Central memory CD8-positive, alpha-beta T cell (primary cell): ENCODE measurements around the gene VPS36.
"Not testable (repeated sequence)": the region's sequence is repeated elsewhere in the genome, so short reads cannot be mapped to it uniquely, and the experiment has no call there.

Source experiments
- ATAC-seq: fragments of 150-1000 bp; cut with Tn5 transposase; replicated peaks from 2 replicates; pipeline ENCODE4 v1.10.0; 2022; ENCODE audit warnings: mild to moderate bottlenecking, moderate FRiP score, moderate number of reproducible peaks; ENCODE audit not compliant: poor library complexity, severe bottlenecking; ENCODE audit errors: extremely low read depth
- DNase-seq, 2 donors: peaks; one replicate each; pipeline ENCODE4 v3.0.0; 2021; ENCODE audit warnings: low spot score in 2 of 2
- H3K27ac Mint-ChIP-seq: one replicate; pipeline ENCODE4 v1.8.0; 2022; ENCODE audit warnings: low read depth, mild to moderate bottlenecking, moderate library complexity, mixed read lengths
- H3K27me3 Mint-ChIP-seq: one replicate; pipeline ENCODE4 v1.8.0; 2022; ENCODE audit warnings: mixed read lengths
- H3K36me3 Mint-ChIP-seq: one replicate; pipeline ENCODE4 v1.8.0; 2022; ENCODE audit warnings: mild to moderate bottlenecking, moderate library complexity, mixed read lengths; ENCODE audit not compliant: insufficient read depth
- H3K4me1 Mint-ChIP-seq: one replicate; pipeline ENCODE4 v1.8.0; 2022; ENCODE audit warnings: mixed read lengths
- H3K4me3 Mint-ChIP-seq: one replicate; pipeline ENCODE4 v1.8.0; 2022; ENCODE audit warnings: mild to moderate bottlenecking, moderate library complexity, mixed read lengths
- H3K9me3 Mint-ChIP-seq: one replicate; pipeline ENCODE4 v1.8.0; 2022; ENCODE audit warnings: mixed read lengths

Gene VPS36

DNA sequence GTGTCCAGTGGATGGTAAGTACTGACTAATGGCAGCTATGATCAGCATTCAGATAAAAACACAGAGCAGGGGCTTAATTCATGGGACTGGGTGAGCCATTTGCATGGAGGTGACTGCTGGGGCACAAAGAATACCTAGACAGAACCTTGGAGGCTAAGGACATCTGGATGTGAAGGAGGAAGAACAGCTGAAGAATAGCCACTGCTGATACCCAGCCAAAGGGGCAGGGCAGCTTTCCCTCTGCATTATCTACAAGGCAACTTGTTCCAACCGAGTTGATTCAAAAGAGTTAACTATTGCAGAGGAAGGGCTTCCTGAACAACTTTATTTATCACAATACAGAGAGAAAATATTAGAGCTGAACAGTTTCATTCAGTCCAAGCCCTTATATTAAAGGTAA is 31.4 kb downstream of the VPS36 start:
- Mint-ChIP-seq H3K36me3 (peaks cover 63% of the 10 kb centered on the region), H3K4me3 (no peak overlapping the region), H3K4me1 (peaks cover 5% of the 10 kb centered on the region), H3K9me3 (no peaks in the 10 kb centered on the region), H3K27me3 (no peaks in the 10 kb centered on the region), H3K27ac (no peak overlapping the region)
- ATAC-seq (no peak), DNase-seq (no peak)

DNA sequence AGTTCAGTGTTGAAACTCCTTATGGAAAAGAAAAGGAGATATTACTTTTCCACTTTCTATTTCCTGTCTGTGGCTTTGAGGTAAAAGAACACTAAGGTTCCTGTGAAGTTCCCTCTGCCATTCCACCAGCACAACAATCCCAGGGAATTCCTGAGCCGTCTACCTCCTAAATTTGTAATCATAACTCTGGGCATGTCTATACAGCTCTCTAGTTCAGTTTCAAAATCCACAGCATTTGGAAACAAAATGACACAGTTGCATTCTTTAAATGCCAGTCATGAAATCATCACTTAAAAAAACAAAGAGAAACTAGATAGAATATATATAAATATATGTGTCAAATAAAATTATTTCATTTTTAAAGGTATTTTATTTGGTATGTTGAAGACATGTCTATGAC is 35.5 kb downstream of the VPS36 start:
- peaks cover 44% of the 10 kb centered on the region for H3K36me3 Mint-ChIP-seq
- no peak overlapping the region for H3K27ac Mint-ChIP-seq
- no peak for DNase-seq
- H3K9me3 Mint-ChIP-seq, result no peaks in the 10 kb centered on the region
- no peak for ATAC-seq
- H3K4me1 Mint-ChIP-seq, result peaks cover 5% of the 10 kb centered on the region
- H3K4me3 Mint-ChIP-seq, result no peak overlapping the region
- H3K27me3 Mint-ChIP-seq, result no peaks in the 10 kb centered on the region

DNA sequence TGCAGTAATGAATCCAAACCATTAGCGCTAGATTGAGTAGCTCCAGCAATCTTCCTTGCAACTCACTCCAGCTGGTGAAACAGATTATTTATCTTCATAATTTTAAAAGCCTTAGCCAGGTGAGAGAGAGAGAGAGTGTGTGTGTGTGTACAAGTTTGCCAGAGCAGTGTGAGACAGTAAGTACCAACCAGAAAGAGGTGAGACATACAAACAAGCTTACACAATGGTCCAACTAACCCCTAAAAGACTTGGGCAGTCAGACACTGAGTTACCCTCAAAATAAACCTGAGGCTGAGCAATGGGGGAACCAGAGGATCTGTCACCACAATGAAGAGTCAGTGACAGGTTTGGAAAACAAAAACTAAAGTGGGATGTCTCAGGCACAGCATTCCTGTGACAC is 36.4 kb downstream of the VPS36 start:
- DNase-seq (no peak), ATAC-seq (no peak)
- Mint-ChIP-seq H3K27ac (peak overlapping the region; percentile 27), H3K36me3 (peaks cover 42% of the 10 kb centered on the region), H3K4me3 (no peak overlapping the region), H3K27me3 (no peaks in the 10 kb centered on the region), H3K9me3 (no peaks in the 10 kb centered on the region), H3K4me1 (no peaks in the 10 kb centered on the region)

GRCh38 chr13:52412128-52412527 is 38.3 kb downstream of the VPS36 start:
- no peak for DNase-seq
- ATAC-seq, result no peak
- no peaks in the 10 kb centered on the region for H3K4me1 Mint-ChIP-seq
- H3K36me3 Mint-ChIP-seq, result peaks cover 34% of the 10 kb centered on the region
- no peaks in the 10 kb centered on the region for H3K9me3 Mint-ChIP-seq
- no peak overlapping the region for H3K4me3 Mint-ChIP-seq
- H3K27me3 Mint-ChIP-seq, result no peaks in the 10 kb centered on the region
- H3K27ac Mint-ChIP-seq, result no peak overlapping the region

- Mint-ChIP-seq H3K27me3 (no peaks in the 10 kb centered on the region), H3K27ac (no peak overlapping the region), H3K36me3 (peaks cover 29% of the 10 kb centered on the region), H3K4me3 (no peak overlapping the region), H3K9me3 (no peaks in the 10 kb centered on the region), H3K4me1 (no peaks in the 10 kb centered on the region)
- ATAC-seq (no peak), DNase-seq (no peak)
Observed at GRCh38 chr13:52411629-52412028, 38.8 kb downstream of the VPS36 start.

- not testable (repeated sequence) for H3K9me3 Mint-ChIP-seq, H3K27ac Mint-ChIP-seq, H3K4me3 Mint-ChIP-seq, ATAC-seq, DNase-seq
- Mint-ChIP-seq H3K36me3 (peaks cover 14% of the 10 kb centered on the region), H3K27me3 (peaks cover 15% of the 10 kb centered on the region), H3K4me1 (peaks cover 16% of the 10 kb centered on the region)
Observed at GRCh38 chr13:52408071-52408658, 42.3 kb downstream of the VPS36 start.

DNA sequence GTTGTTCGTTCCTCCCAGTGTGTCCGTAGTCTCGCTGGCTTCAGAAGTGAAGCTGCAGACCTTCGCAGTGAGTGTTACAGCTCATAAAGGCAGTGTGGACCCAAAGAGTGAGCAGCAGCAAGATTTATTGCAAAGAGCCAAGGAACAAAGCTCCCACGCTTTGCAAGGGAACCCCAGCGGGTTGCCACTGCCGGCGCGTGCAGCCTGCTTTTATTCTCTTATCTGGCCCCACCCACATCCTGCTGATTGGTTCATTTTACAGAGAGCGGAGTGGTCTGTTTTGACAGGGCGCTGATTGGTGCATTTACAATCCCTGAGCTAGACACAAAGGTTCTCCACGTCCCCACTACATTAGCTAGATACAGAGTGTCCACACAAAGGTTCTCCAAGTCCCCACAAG is 43.0 kb downstream of the VPS36 start:
- H3K9me3 Mint-ChIP-seq, H3K27ac Mint-ChIP-seq, DNase-seq, ATAC-seq, H3K4me3 Mint-ChIP-seq: not testable (repeated sequence)
- Mint-ChIP-seq H3K36me3 (peaks cover 12% of the 10 kb centered on the region), H3K27me3 (peaks cover 22% of the 10 kb centered on the region), H3K4me1 (peaks cover 16% of the 10 kb centered on the region)

DNA sequence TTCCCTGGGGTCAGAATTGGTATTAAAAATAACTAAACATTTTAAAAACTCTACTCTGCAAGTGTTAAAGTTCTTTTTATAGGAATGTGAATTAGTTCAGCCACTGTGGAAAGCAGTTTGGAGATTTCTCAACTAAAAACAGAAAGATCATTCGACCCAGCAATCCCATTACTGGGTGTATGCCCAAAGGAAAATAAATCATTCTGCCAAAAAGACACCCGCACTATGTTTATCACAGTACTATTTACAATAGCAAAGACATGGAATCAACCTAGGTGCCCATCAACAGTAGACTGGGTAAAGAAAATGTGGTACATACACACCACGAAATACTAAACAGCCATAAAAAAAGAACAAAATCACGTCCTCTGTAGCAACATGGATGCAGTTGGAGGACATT is 43.8 kb downstream of the VPS36 start:
- H3K4me1 Mint-ChIP-seq, result peaks cover 16% of the 10 kb centered on the region
- H3K9me3 Mint-ChIP-seq, result no peaks in the 10 kb centered on the region
- peaks cover 10% of the 10 kb centered on the region for H3K36me3 Mint-ChIP-seq
- no peak for DNase-seq
- no peak for ATAC-seq
- no peak overlapping the region for H3K27ac Mint-ChIP-seq
- peaks cover 24% of the 10 kb centered on the region for H3K27me3 Mint-ChIP-seq
- peak overlapping the region; percentile 77 for H3K4me3 Mint-ChIP-seq

- ATAC-seq, result peak; percentile 54
- Mint-ChIP-seq H3K27me3 (peaks cover 24% of the 10 kb centered on the region), H3K4me1 (peaks cover 16% of the 10 kb centered on the region), H3K4me3 (peak within 1 kb of the TSS; percentile 77), H3K27ac (no peak within 1 kb of the TSS), H3K36me3 (peaks cover 8% of the 10 kb centered on the region), H3K9me3 (no peaks in the 10 kb centered on the region)
- no peak for DNase-seq
Observed at GRCh38 chr13:52405767-52406494, 44.5 kb downstream of the VPS36 start, which contains the start of gene THSD1. Gene THSD1, minus strand, starts transcription at chr13:52406172. Its CDS starts 3,572 bp downstream, at chr13:52402600.

GRCh38 chr13:52405369-52405766 is 45.1 kb downstream of the VPS36 start:
- Mint-ChIP-seq H3K4me1 (peaks cover 16% of the 10 kb centered on the region), H3K36me3 (peaks cover 8% of the 10 kb centered on the region), H3K27ac (no peak overlapping the region), H3K27me3 (peaks cover 25% of the 10 kb centered on the region), H3K9me3 (no peaks in the 10 kb centered on the region), H3K4me3 (peak overlapping the region; percentile 77)
- no peak for ATAC-seq
- DNase-seq, result no peak

- H3K4me1 Mint-ChIP-seq, result peaks cover 6% of the 10 kb centered on the region
- H3K9me3 Mint-ChIP-seq, result no peaks in the 10 kb centered on the region
- DNase-seq (no peak), ATAC-seq (no peak)
- H3K27ac Mint-ChIP-seq, result no peak overlapping the region
- peaks cover 49% of the 10 kb centered on the region for H3K27me3 Mint-ChIP-seq
- H3K4me3 Mint-ChIP-seq, result no peak overlapping the region
- no peaks in the 10 kb centered on the region for H3K36me3 Mint-ChIP-seq
Observed at GRCh38 chr13:52399708-52400107, 50.7 kb downstream of the VPS36 start.

DNA sequence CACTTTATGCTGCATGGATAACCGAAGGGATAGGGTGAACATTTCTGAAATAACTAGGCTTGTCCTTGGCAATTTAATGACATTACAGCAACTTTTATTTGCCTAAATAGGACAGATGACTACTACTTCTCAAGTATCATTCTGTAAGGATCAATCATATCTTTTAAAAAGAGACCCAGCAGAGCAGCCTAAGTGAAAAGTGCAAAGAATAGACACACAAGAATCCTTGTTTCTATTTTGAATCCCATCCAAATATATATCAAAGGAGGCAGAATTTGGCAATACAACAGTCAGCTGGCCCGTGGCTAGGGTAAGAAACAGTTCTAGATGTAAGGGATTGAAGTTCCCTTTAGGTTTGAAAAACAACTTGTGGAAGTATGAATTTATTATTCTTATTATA is 51.4 kb downstream of the VPS36 start:
- H3K4me3 Mint-ChIP-seq, result no peak overlapping the region

GRCh38 chr13:52395704-52396103 is 54.7 kb downstream of the VPS36 start:
- H3K36me3 Mint-ChIP-seq, result no peaks in the 10 kb centered on the region

More for the DNA sequence above, 51.4 kb downstream of the VPS36 start:
- Mint-ChIP-seq H3K9me3 (no peaks in the 10 kb centered on the region), H3K36me3 (no peaks in the 10 kb centered on the region), H3K27ac (no peak overlapping the region), H3K4me1 (peaks cover under 1% of the 10 kb centered on the region), H3K27me3 (peaks cover 47% of the 10 kb centered on the region)
- ATAC-seq (no peak), DNase-seq (no peak)

More at GRCh38 chr13:52395704-52396103, 54.7 kb downstream of the VPS36 start:
- ATAC-seq (no peak), DNase-seq (no peak)
- H3K4me1 Mint-ChIP-seq, result no peaks in the 10 kb centered on the region
- H3K4me3 Mint-ChIP-seq, result no peak overlapping the region
- peaks cover 31% of the 10 kb centered on the region for H3K27me3 Mint-ChIP-seq
- H3K9me3 Mint-ChIP-seq, result no peaks in the 10 kb centered on the region
- H3K27ac Mint-ChIP-seq, result no peak overlapping the region
